Skin of body (tissue), 2 donors: ENCODE data around the gene APMAP. TPM values are rescaled to one million over a fixed set of nuclear protein-coding genes. Genes with fewer than 3 reads are reported as not detected.

ENCODE experiments used
- DNase-seq: peaks from one replicate; lab custom pipeline; 2025; lab: John Stamatoyannopoulos, UW
- total RNA-seq: library from RNA; depleted of rRNA; stranded (reverse); fragments of >200 nt; gene quantifications from one replicate; pipeline ENCODE4 v1.2.3, GENCODE V29; 2014

The APMAP gene
- total RNA-seq, 1 donor from 2014 or later, result 62.8 TPM

DNA sequence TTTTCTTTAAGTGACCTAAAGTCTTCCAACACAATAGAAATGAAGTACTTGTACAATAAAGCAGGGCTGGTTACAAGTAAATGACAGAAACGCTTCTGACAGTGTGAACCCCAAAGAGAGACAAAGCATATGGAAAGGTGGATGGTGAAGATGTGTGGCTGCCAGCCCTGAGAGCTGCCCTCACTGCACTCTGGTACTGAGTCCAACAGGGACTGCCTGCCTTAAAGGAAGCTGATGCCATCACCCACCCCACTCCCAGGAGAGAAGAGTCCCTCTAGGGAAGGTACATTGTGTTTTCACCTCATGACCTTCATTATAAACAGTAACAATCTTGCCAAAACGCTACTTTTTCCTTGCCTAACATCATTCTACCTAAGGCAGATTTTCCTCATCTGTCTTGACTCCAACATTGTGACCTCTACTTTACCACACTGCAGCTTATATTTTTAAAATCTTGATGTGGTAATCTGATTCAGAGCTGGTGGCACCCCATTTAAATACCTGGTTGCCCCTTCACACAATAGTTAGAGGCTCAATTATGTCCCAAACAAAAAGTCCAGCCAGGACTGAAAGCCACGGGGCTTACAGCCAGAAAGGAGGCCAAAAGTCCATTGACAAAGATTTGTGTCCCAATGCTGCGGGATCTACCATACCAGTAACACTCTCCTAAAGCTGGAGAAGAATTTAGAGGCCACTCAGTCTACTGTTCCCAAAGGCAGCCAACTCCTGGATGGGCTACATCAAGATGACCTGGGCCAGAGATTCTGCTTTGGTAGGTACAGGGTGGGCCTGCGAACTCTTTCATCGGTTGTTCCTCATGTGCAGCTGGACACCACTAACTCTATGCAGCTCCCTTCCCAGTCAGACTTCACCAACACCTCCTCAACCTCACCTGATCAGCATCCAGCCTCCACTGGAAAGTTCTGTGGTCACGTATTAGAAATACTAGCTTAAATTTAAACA, 4.4 kb downstream of the APMAP start:
- DNase-seq, result no peak

DNA sequence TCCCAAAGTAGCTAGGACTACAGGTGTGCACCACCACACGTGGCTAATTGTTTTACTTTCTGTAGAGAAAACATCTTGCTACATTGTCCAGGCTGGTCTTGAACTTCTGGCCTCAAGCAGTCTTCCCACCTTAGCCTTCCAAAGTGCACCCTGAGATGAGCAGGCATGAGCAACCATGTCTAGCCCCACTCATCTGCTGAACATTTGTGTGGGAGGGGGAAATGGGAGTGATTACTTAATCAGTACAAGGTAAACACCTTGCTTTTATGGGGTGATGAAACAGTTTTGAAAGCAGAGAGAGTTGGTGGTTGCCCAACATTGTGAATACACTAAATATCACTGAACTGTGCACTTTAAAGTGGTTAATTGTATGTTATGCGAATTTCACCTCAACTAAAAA, 5.3 kb downstream of the APMAP start:
- DNase-seq, result no peak

DNA sequence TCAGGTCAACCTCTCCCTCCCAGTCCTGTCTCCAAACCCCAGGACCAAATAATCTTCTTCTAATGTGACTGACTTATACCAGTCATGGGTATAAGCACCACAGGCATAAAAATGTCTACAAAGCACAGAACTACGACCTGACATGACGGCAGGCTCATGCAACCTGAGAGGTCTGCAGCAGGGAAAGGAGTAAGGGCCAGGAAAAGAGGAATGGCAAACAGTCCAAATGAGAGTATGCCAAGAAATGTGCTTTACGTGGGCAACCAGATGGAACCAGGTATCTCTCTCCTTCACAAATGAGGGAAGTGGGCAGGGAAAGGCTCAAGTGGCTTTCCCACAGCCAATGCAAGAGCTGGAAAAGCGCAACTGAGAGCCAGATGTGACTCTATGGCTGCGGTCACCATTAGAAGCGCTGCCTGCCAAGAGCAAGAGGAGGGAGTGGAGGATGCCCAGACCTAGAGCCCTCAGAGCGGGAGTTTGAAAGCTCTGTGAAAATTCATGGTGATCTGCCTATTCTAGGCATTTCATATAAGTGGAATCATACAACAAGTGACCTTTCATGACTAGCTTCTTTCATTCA, 6.0 kb downstream of the APMAP start:
- DNase-seq, result no peak

DNA sequence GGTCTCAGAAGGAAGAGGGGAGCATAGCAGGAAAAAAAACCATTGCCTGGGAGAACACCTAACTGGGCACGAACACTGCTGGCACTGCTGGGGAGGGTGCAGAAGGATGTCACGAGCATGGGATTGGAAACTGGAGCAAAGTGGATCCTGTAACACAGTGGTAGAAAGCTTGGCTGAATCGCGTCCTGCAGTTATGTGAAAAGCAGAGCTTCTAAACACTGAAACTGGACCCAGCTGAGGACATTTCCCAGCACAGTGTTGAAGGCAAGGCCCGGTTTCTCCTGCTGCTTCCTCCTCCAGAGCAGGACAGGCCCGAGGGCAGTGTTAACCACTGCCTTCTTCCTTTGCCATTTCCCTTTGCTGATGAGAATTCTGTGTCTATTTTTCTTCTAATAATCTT, 6.7 kb downstream of the APMAP start:
- no peak for DNase-seq

DNA sequence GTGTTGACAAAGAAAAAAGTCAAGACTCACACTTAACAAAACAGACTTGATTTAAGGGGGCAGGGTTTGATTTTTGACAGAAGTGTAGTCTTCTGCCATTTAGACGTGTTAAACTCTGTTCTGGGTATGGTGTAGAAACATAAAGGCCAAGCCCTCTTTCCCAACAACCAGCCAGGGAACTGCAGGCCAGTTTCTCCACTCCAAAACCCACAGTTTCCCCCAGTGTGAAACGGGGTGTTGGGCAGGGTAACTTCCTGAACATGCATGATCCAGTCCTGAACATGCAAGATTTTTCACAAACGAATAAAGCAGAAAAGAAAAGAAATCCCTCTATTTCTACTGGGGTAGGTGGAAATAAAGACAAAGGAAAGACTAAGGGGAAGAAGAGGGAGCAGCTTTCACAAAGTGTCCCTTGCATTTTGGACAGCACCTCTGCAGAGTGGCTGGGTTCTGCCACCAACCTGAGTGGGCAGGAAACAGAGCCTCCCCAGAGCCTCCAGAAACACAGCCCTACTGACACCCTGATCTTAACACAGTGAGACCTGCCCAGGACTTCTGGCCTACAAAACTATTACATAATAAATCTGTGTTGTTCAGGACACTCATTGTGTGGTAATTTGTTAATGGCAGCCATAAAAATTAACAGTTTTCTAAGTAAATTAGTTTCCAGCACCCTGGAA, 7.5 kb downstream of the APMAP start:
- DNase-seq, result no peak

DNA sequence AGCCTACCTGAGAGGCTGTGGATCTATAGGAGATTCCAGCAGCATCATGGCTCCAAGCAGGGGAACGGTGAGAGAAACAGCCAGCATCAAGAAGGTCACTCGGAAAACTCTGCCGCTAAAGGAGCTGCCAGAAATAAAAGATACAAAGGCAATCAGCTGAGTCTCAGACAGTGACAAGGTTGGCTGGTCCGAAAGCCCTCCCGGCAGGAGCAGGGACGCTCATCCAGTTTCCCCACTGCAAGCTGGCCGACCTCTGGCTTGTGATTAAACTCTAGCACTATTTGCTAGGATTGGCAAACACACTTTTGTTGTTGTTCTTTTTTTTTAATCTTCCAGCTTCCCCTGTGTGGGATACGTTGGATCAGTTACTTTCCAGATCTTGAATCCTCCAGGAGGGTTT, 8.7 kb downstream of the APMAP start:
- DNase-seq, result no peak

DNA sequence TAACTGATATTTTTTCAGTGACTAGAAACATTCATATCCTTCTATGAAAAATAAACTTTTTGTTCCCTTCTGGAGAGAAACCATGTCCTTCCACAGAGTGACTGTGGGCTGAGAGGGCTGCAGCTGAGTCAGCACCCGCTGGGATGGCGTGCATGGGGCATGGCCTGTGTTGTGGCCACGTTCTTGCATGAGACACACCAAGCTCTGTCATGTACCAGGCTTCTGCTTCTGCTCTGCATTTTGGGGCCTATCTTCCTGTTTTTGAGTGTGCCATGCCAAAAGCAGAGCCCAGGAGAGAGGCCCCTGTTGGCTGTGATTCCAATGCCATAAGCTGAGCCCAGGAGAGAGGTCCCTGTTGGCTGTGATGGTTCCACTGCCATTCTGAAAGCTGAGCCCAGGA, 10.8 kb downstream of the APMAP start:
- DNase-seq, result no peak

DNA sequence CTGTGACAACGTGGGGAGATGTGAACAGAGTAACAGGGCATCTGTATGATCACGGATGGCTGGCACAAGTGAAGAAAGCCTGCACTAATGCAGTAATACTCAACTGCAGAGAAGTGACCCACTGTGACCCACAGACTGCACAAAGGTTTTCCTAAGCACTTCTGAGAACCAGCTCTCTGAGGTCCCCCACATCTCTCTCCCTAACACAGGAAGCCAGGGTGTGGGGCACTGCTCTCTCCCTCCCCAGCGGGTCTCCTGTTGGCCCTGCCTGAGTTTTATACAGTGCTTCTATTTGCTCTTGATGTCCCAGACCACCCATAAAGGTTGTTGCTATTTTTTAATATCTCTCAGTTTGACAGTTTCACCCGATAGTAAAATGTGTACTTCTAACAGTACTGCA, 11.3 kb downstream of the APMAP start:
- no peak for DNase-seq

DNA sequence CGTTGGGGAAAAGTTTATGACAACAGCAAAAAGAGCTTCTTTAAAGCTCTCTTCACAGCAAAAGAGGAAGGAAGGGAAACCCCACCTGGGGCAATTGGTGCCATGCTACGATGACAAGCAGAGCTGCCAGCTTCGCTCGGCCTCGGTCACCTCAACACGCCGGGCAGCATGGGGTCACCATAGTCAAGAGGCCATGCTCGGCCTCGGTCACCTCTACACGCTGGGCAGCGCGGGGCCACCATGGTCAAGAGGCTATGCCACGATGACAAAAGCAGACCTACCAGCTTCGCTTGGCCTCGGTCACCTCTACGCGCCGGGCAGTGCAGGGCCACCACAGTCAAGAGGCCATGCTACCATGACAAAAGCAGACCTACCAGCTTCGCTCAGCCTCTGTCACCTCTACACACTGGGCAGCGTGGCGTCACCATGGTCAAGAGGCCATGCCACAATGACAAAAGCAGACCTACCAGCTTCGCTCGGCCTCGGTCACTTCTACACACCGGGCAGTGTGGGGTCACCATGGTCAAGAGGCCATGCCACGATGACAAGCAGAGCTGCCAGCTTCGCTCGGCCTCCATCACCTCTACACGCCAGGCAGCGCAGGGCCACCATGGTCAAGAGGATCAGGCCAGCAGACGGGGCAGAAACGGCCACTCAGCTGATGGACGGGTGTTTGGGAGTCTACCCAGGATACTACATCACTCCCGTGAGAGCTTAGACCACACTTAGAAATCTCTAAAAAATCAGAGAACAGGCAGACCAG, 12.1 kb downstream of the APMAP start:
- no peak for DNase-seq

DNA sequence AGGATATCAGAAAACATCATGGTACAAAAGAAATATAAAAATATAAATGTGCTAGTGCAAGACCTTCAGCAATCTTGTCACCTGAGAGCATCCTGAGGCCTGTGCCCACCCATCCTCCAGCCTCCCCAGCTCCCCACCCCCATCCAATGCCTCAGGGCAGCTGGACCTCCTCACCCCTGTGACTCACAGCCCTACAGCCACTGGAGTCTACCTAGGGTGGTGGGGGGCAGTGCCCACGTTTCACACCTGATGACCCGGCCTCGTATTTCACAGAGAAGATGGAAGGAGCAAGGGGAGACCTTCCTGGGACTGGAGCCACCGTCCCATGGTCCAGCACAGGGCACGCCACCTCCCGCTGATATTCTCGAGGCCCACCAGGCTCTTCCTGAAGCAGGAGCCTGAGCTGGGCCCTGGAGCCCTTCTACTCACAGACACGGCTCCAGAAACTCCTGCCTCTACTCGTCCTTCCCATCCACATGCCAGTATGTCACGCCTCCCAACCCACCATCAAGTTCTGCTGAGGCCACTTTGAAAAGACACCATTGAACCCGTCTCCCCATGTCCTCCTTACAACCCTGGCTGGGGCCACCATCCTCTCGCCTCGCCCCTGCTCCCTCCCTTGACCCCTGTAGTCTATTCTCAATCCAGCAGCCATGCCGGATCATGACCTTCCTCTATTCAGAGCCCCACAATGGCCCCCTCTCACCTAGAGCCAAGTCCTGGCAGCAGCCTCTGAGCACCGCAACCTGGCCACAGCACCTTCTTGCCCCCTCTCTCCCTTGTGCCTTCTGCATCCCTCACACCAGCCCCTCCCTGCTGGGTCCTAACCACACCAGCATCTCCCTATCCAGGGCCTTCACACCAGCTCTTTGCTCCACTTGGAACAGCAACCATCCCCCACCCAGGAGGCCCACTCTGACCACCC, 13.3 kb downstream of the APMAP start:
- DNase-seq, result no peak

DNA sequence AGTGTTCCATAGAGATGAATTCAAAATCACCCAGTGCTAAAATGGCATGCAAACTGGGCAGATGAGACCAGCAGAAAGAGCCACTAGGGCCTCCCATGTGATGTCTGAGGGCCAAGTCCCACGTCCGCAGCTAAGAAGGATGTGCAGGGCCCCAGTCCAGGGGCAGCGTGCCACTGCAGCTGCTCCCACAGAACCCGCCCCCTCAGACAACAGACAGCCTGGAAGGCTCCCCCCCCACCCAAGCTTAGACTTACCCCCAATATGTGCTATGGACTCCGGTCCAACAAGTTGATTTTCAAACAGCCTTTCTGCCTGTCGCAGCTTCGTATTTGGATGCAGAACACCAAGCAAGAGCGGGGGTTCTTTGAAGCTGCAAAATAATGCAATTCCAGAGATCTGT, 14.0 kb downstream of the APMAP start:
- DNase-seq, result no peak

DNA sequence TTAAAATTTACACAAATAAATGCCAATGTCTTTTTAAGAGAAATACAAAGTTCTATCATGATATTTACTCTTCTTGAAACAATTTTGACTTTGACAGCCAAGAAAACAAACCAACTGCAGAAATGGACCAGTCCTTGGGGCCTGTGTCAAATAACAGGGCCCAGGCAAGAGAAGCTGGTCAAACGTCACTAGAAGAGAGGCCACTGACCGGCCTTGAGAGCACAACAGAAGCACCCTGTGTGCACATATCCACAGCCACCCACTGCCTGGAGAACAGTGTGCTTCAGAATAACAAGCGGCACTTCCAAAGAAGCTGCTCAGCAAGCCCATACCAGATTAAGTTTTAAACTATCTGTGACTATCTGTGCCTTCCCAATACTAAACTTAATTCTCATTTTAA, 14.8 kb downstream of the APMAP start:
- DNase-seq, result no peak

DNA sequence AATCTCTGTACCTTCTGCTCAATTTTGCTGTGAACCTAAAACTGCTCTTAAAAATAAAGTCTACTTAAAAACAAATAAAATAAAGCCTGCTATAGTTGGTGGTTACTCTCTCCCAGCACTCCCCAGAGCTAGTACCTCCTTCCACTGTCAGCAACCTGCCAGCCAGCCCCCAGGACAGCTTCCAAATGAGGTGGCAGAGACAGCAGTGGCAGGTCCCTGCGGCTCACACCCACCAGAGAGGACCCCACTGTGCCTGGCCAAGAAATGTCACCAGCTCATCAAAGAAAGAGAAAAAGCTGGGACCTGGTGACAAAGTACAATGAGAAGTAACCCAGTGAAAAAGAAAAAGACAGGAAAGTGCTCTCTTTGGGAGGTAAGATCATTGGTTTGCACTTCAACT, 15.2 kb downstream of the APMAP start:
- DNase-seq, result no peak

DNA sequence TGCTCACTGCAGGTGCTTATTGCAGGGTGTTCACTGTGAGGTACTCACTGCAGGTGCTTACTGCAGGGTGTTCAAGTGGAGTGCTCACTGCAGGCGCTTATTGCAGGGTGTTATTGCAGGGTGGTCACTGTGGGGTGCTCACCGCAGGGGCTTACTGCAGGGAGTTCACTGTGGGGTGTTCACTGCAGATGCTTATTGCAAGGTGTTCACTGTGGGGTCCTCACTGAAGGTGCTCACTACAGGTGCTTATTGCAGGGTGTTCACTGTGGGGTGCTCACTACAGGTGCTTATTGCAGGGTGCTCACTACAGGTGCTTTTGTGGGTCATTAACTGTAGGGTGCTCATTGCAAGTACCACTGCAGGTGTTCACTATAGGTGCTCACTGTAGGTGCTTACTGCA, 20.2 kb downstream of the APMAP start:
- no peak for DNase-seq

DNA sequence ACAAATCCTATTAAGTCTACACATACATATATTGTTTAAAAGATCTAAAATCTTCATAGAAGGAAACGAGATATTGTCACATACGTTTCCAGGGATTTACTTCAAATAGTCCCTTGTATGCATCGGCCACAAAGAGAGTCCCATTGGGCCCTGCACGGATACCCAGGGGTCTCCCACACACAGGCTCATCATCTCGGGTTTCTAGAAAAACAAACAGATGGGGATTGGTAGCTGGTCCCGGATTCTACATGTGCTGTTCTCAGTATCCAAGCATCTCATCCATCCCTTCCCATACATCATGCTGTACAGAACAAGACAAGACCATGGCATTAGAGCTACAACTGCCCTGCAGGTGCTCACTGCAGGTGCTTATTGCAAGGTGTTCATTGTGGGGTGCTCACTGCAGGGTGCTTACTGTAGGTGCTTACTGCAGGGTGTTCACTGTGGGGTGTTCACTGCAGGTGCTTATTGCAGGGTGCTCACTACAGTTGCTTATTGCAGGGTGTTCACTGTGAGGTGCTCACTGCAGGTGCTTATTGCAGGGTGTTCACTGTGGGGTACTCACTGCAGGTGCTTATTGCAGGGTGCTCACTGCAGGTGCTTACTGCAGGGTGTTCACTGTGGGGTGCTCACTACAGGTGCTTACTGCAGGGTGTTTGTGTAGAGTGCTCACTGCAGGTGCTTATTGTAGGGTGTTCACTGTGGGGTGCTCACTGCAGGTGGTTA, 21.0 kb downstream of the APMAP start:
- no peak for DNase-seq

DNA sequence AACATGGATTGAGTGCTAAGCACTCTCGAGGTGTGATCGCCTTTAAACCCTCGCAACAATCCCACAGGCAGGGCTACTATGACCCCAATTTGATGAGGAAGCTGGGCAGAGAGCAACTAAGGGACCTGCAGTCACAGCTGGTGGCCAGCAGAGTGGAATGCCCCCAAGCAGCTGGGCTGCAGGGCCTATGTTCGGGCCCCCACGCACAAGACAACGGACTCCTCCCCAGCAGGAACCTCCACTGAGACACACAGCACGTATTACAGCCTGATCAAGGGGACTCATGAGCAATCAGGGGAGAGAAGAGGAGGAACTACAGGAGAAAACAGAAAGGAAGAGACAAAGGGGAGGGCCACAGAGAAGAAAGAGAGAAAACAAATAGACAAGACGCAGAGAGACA, 21.8 kb downstream of the APMAP start:
- DNase-seq, result no peak

DNA sequence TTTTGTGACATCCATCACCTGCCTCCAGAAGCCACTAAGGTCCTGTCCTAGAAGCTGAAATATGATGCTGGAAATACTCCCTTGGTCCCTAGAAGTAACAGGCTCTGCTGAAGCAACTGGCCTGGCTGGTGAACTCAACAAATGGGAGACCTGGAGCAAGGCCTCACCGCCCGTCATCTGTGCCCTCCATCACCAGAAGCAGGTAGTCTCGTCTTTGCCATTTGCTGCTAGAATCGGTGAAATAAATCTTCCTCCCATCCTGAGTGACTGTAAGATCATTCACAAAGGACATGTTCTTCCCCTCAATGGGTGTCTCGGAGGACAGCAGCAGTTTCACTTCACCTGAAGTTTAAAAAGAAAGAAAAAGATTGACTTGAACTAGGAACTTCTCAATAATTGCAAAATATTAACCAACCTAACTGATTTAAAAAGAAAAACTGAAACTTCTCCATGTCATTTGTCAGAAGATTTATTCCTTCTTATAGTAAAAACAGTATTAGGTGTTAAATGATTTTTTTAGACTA, 22.5 kb downstream of the APMAP start:
- DNase-seq, result no peak

DNA sequence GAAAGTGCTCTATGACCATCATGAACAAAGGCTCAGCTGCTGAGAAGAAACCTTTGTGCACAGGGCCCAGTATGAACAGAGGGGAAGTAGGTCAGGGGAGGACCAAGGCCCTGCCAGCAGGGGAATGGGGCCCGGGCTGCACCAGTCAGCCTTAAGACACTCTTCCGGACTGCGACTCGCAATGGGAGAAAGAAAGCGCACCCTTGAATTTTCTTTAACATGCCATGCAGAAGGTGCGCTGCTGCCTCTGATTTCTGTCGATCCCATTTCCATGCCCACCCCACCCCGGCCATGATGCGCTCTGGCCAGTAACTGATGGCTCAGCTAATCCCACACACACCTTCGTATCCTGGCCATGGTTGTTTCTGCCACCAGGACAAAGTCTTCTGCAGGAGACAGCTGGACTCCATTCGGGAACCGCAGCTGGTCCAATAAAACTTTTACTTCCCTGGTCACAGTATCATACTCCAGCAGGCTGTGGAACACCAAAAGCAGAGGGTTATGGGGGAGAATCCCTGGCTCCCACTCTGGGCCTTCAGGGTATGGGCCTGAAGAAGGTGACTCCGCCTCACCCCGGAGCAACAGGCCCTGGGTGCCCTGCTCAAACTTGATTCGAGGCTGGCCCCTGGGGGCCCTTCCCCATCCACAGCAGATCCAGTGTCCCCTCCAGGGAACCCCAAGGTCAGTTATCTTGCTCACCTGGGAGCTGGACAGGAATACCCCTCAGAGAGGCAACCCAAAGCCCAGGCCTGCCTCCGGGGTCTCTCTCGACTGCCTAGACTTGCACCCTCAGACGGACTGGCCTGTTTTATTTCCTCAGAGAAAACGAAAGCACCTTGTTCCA, 23.1 kb downstream of the APMAP start:
- no peak for DNase-seq

DNA sequence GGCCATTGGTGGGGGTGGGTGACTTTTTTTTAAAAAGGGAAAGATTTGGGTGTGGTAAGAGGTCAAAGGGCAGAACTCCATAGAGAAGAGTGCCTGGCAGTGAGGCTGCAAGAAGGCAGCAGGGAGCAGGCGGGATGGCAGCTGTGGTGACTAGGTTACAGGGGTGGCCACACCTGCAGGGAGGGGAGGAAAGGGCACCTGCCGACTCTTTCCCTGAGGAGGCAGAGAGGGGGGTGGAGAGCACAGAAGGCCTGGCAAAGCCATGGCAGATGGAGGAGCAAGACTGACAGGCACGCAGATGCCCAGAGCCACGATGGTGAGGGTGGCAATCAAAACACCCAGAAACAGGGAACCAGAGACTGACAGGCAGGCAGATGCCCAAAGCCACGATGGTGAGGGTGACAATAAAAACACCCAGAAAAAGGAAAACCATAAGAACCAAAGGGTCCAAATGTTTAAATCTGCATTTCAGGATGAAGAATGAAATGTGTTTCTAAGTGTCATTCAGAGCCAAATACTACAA, 24.2 kb downstream of the APMAP start:
- no peak for DNase-seq
